Measurements from ENCODE around the gene DLG5.

The DLG5 gene

GRCh38 chr10:77746047-77746707 lies 180.4 kb downstream of the DLG5 start:
- no peak for DNase-seq

DNA sequence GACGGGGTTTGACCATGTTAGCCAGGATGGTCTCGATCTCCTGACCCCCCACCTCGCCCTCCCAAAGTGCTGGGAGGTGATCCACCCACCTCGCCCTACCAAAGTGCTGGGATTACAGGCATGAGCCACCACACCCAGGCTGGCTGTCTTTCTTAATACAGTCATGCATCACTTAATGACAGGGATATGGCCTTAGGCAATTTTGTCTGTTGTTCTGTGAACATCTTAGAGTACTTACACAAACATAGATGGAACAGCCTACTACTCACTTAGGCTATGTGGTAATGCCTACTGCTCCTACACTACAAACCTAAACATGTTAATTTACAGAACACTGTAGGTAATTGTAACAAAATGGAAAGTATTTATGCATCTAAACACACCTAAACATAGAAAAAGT lies 182.3 kb downstream of the DLG5 start:
- DNase-seq: no peak

- no peak for DNase-seq
Measured at GRCh38 chr10:77742172-77742571, 184.4 kb downstream of the DLG5 start.

DNA sequence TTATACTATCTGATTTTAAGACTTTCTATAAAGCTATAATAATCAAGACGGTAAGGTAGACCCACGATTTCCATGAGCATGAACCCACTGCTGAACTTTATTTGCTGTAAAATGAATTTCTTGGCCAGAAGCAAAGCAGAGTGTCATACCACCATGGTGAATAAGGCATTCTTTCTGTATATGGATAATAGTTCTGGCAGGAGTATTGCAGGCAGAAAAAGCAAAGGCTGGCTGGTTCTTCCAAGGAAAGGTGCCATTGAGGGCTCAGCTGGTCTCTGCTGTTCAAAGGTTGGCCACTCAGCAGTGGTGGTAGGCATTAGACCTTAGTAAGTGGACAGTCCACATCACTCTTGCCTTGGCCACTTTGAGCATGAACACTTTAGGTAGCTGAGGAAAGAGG lies 184.8 kb downstream of the DLG5 start:
- DNase-seq: no peak

All from GF-D8 (cell line).